Endothelial cell of hepatic sinusoid (primary cell): ENCODE measurements around the gene CCDC85C.

Experiments
- in situ Hi-C: cut with HindIII; loops from 2 replicates; pipeline ENCODE4 v1.10.0; 2017; ENCODE audit warnings: low sequenced_read_pairs

The CCDC85C gene

GRCh38 chr14:99562856-99563748 lies 40.9 kb downstream of the CCDC85C start:
- in situ Hi-C loops: no loop called here

- in situ Hi-C loops: no loop called here
Observed at GRCh38 chr14:99561864-99562263, 42.1 kb downstream of the CCDC85C start.

- in situ Hi-C loops: no loop called here
Observed at GRCh38 chr14:99560922-99561683, 42.9 kb downstream of the CCDC85C start.

- in situ Hi-C loops: no loop called here
Observed at GRCh38 chr14:99560403-99560802, 43.6 kb downstream of the CCDC85C start.

- in situ Hi-C loops: no loop called here
Observed at GRCh38 chr14:99559286-99559990, 44.6 kb downstream of the CCDC85C start.

GRCh38 chr14:99556134-99556791 lies 47.7 kb downstream of the CCDC85C start:
- in situ Hi-C loops: no loop called here

GRCh38 chr14:99554757-99555531 lies 49.1 kb downstream of the CCDC85C start:
- in situ Hi-C loops: no loop called here

GRCh38 chr14:99554184-99554583 lies 49.8 kb downstream of the CCDC85C start:
- in situ Hi-C loops: no loop called here

- in situ Hi-C loops: no loop called here
Observed at GRCh38 chr14:99552572-99553216, 51.3 kb downstream of the CCDC85C start.

GRCh38 chr14:99552021-99552553 lies 51.9 kb downstream of the CCDC85C start:
- in situ Hi-C loops: no loop called here

GRCh38 chr14:99551034-99551922 lies 52.7 kb downstream of the CCDC85C start:
- in situ Hi-C loops: no loop called here

- in situ Hi-C loops: no loop called here
Observed at GRCh38 chr14:99550387-99550992, 53.5 kb downstream of the CCDC85C start.

- in situ Hi-C loops: loop anchor here (5.0 kb wide), 1 partner anchor 43 kb away; no protein-coding TSS in a partner anchor
Observed at GRCh38 chr14:99549684-99550083, 54.3 kb downstream of the CCDC85C start.

GRCh38 chr14:99548871-99549515 lies 55.0 kb downstream of the CCDC85C start:
- in situ Hi-C loops: loop anchor here (5.0 kb wide), 1 partner anchor 43 kb away; no protein-coding TSS in a partner anchor

GRCh38 chr14:99548255-99548654 lies 55.8 kb downstream of the CCDC85C start:
- in situ Hi-C loops: loop anchor here (5.0 kb wide), 1 partner anchor 44 kb away; no protein-coding TSS in a partner anchor

GRCh38 chr14:99546234-99546879 lies 57.6 kb downstream of the CCDC85C start:
- in situ Hi-C loops: loop anchor here (5.0 kb wide), 1 partner anchor 46 kb away; no protein-coding TSS in a partner anchor
